GM19452 (cell line): ENCODE results near the gene ACAP2.
"Not testable (repeated sequence)": the region's sequence is repeated elsewhere in the genome, so short reads cannot be mapped to it uniquely, and the experiment has no call there.

Source experiments
- ATAC-seq: cut with Tn5 transposase; IDR thresholded peaks from one replicate; pipeline ENCODE4 v1.9.1; 2021; ENCODE audit not compliant: unreplicated experiment

The ACAP2 gene

GRCh38 chr3:195249057-195249770 is 193.6 kb downstream of the ACAP2 start:
- ATAC-seq, result no peak

- ATAC-seq, result no peak
Measured at GRCh38 chr3:195248281-195248680, 194.5 kb downstream of the ACAP2 start.

- ATAC-seq, result no peak
Measured at GRCh38 chr3:195247863-195248189, 195.0 kb downstream of the ACAP2 start.

GRCh38 chr3:195247086-195247862 is 195.5 kb downstream of the ACAP2 start:
- ATAC-seq, result no peak

- no peak for ATAC-seq
Measured at GRCh38 chr3:195246581-195246995, 196.2 kb downstream of the ACAP2 start.

- no peak for ATAC-seq
Measured at GRCh38 chr3:195245531-195245951, 197.3 kb downstream of the ACAP2 start.

- ATAC-seq, result no peak
Measured at GRCh38 chr3:195241592-195242355, 201.0 kb downstream of the ACAP2 start.

- no peak for ATAC-seq
Measured at GRCh38 chr3:195240939-195241338, 201.9 kb downstream of the ACAP2 start.

- no peak for ATAC-seq
Measured at GRCh38 chr3:195240171-195240701, 202.6 kb downstream of the ACAP2 start.

- no peak for ATAC-seq
Measured at GRCh38 chr3:195239121-195239520, 203.7 kb downstream of the ACAP2 start.

- no peak for ATAC-seq
Measured at GRCh38 chr3:195238586-195239118, 204.2 kb downstream of the ACAP2 start.

- ATAC-seq, result no peak
Measured at GRCh38 chr3:195238081-195238571, 204.7 kb downstream of the ACAP2 start.

GRCh38 chr3:195236801-195237570 is 205.8 kb downstream of the ACAP2 start:
- ATAC-seq, result no peak

GRCh38 chr3:195236076-195236798 is 206.6 kb downstream of the ACAP2 start:
- no peak for ATAC-seq

GRCh38 chr3:195230244-195230643 is 212.6 kb downstream of the ACAP2 start:
- ATAC-seq, result no peak

GRCh38 chr3:195228886-195229285 is 213.9 kb downstream of the ACAP2 start:
- ATAC-seq, result not testable (repeated sequence)

- ATAC-seq, result no peak
Measured at GRCh38 chr3:195227871-195228270, 214.9 kb downstream of the ACAP2 start.

GRCh38 chr3:195226900-195227447 is 215.8 kb downstream of the ACAP2 start:
- ATAC-seq, result no peak

GRCh38 chr3:195226445-195226844 is 216.4 kb downstream of the ACAP2 start:
- ATAC-seq, result no peak
